K562 (cell line): ENCODE data around the gene CHD6. TPM values are rescaled to one million over a fixed set of nuclear protein-coding genes. Genes with fewer than 3 reads are reported as not detected.
A peak's percentile ranks its signal among the peaks of the same experiment; 100 is the strongest.

Source experiments
- ATAC-seq: fragments of 200-7000 bp; cut with Tn5 transposase; 3 replicates; pipeline ENCODE4 v1.9.1; 2020; ENCODE audit warnings: moderate library complexity
- BruUV-seq: library from RNA; stranded (reverse); fragments of 400-500 nt; replicated peaks from 2 replicates; lab custom pipeline; 2021; lab: Mats Ljungman, UMichigan
- CTCF ChIA-PET: fragments of 300-600 bp; formaldehyde crosslinking; extraction: SDS; loops from one replicate; lab custom pipeline; 2021; ENCODE audit warnings: low intra/inter-chr PET ratio; lab: Yijun Ruan, JAX
- POLR2A ChIA-PET: fragments of 300-600, 350-650 bp; sonication (Branson Sonifier 250); formaldehyde crosslinking; extraction: SDS; loops from one replicate; lab custom pipeline; 2021; ENCODE audit warnings: antibody characterized with exemption, inconsistent platforms; lab: Yijun Ruan, JAX
- DNase-seq, 4 experiments: peaks; one replicate each; pipeline versions ENCODE4 v3.0.0 to v3.0.0-alpha.2; 2011 to 2018; ENCODE audit warnings: low spot score in 3 of 4, mixed read lengths in 3 of 4; ENCODE audit errors: extremely low read depth in 1 of 4
- FAIRE-seq: peaks from 2 replicates; lab custom pipeline; 2011; peaks lifted over from hg19 to GRCh38; lab: Jason Lieb, UNC
- H2AFZ ChIP-seq: 2 replicates; pipeline ENCODE4 v1.6.0; 2011; ENCODE audit warnings: low read depth, low read length, control low read depth, inconsistent platforms
- H3K27ac ChIP-seq: fragments of 200-600 bp; 3 replicates; pipeline ENCODE4 v1.8.0; 2011; ENCODE audit warnings: low read depth, mild to moderate bottlenecking, control low read depth, inconsistent platforms, low read length, moderate library complexity, mixed read lengths; ENCODE audit errors: extremely low read depth
- H3K27me3 ChIP-seq, 2 experiments: fragments of 300-600 bp in 1 of 2; 2 replicates in 1 of 2; 3 replicates in 1 of 2; pipeline versions ENCODE4 v1.6.0 to v1.8.0; 2011; ENCODE audit warnings: inconsistent platforms in 2 of 2, low read length in 2 of 2, mild to moderate bottlenecking in 1 of 2, mixed read lengths in 1 of 2, moderate library complexity in 1 of 2; ENCODE audit not compliant: control insufficient read depth in 2 of 2, insufficient read depth in 2 of 2
- H3K36me3 ChIP-seq: fragments of 300-600 bp; 3 replicates; pipeline ENCODE4 v1.8.0; 2011; ENCODE audit warnings: mild to moderate bottlenecking, low read length, inconsistent platforms; ENCODE audit not compliant: control insufficient read depth, insufficient read depth
- H3K4me1 ChIP-seq, 2 experiments: fragments of 200-600 bp in 1 of 2; replicated peaks in 1 of 2; 2 replicates in 1 of 2; 3 replicates in 1 of 2; pipeline versions ENCODE4 v1.5.1 to v1.8.0; 2011; ENCODE audit warnings: inconsistent platforms in 2 of 2, low read length in 2 of 2, mild to moderate bottlenecking in 1 of 2, mixed read lengths in 1 of 2, moderate library complexity in 1 of 2; ENCODE audit not compliant: control insufficient read depth in 2 of 2, insufficient read depth in 2 of 2
- H3K4me2 ChIP-seq: 2 replicates; pipeline ENCODE4 v1.6.1; 2011; ENCODE audit warnings: low read length, control low read depth, inconsistent platforms, mixed read lengths; ENCODE audit not compliant: insufficient read depth
- H3K4me3 ChIP-seq: fragments of 200-600 bp; sonication (generic), shearing (Covaris generic); 2 replicates; pipeline ENCODE4 v1.5.1; 2016; ENCODE audit warnings: control low read depth, inconsistent platforms
- H3K79me2 ChIP-seq: fragments of 200-600 bp; 3 replicates; pipeline ENCODE4 v1.8.0; 2011; ENCODE audit warnings: low read length, inconsistent platforms; ENCODE audit not compliant: control insufficient read depth, insufficient read depth
- H3K9ac ChIP-seq, 2 experiments: 2 replicates each; pipeline versions ENCODE4 v1.6.0 to v1.6.1; 2011; ENCODE audit warnings: low read depth in 2 of 2, low read length in 2 of 2, control low read depth in 1 of 2, inconsistent platforms in 1 of 2, mild to moderate bottlenecking in 1 of 2, mixed read lengths in 1 of 2; ENCODE audit not compliant: insufficient read depth in 1 of 2
- H3K9me1 ChIP-seq: one replicate; pipeline ENCODE4 v1.6.0; 2011; ENCODE audit warnings: inconsistent platforms, mild to moderate bottlenecking, low read length, moderate library complexity; ENCODE audit not compliant: control insufficient read depth, insufficient read depth
- H3K9me3 ChIP-seq: replicated peaks from 2 replicates; pipeline ENCODE4 v1.5.1; 2011; ENCODE audit warnings: low read depth, low read length, inconsistent platforms; ENCODE audit not compliant: control insufficient read depth, insufficient read depth
- H4K20me1 ChIP-seq: replicated peaks from 2 replicates; pipeline ENCODE4 v1.6.1; 2011; ENCODE audit warnings: low read length, inconsistent platforms, mixed read lengths; ENCODE audit not compliant: control insufficient read depth, insufficient read depth
- BRD9 ChIP-seq: fragments of 450-650 bp; IDR thresholded peaks from 2 replicates; pipeline ENCODE4 v1.6.1; 2018; ENCODE audit warnings: low read depth; ENCODE audit not compliant: partially characterized antibody
- CHCHD3 ChIP-seq: fragments of 250-450 bp; sonication (Bioruptor Pico); IDR thresholded peaks from 2 replicates; pipeline ENCODE4 v2.1.2; 2022; ENCODE audit warnings: mild to moderate bottlenecking
- ID3 ChIP-seq, 2 experiments: fragments of 250-450 bp in 1 of 2; fragments of 450-650 bp in 1 of 2; sonication (Bioruptor Pico) in 1 of 2; IDR thresholded peaks; 2 replicates each; pipeline versions ENCODE4 v1.6.1 to v1.8.0; 2016 to 2021; ENCODE audit warnings: mild to moderate bottlenecking in 2 of 2, moderate library complexity in 2 of 2, missing compliant biosample characterization in 1 of 2, missing genetic modification characterization in 1 of 2
- NR2C1 ChIP-seq, 2 experiments: fragments of 450-650 bp; IDR thresholded peaks; 2 replicates each; pipeline ENCODE4 v1.6.1; 2017; ENCODE audit warnings: mild to moderate bottlenecking in 2 of 2, antibody characterized with exemption in 1 of 2, inconsistent platforms in 1 of 2, missing compliant biosample characterization in 1 of 2, missing genetic modification characterization in 1 of 2
- PHF8 ChIP-seq: fragments of 200-600 bp; sonication (generic); IDR thresholded peaks from 2 replicates; pipeline ENCODE4 v1.6.1; 2012; ENCODE audit warnings: mixed run types, mild to moderate bottlenecking, inconsistent platforms, low read length, moderate library complexity, borderline replicate concordance
- ZNF445 ChIP-seq: fragments of 250-450 bp; sonication (Bioruptor Pico); IDR thresholded peaks from 2 replicates; pipeline ENCODE4 v1.4.0; 2020; ENCODE audit warnings: low read depth, mild to moderate bottlenecking, moderate library complexity
- ZNF609 ChIP-seq: sonication (generic); formaldehyde crosslinking; IDR thresholded peaks from 2 replicates; pipeline ENCODE4 v1.8.1; 2023; ENCODE audit warnings: missing genetic modification reagents, mild to moderate bottlenecking, borderline replicate concordance
- WGBS: fragments of 100-300 bp; shearing (Covaris generic); methylation state at CpG from one replicate; pipeline ENCODE4 v1.1.6; 2016; ENCODE audit warnings: low coverage, mixed read lengths; ENCODE audit not compliant: insufficient coverage; ENCODE audit errors: missing lambda C conversion rate; 5-methylcytosine and 5-hydroxymethylcytosine counted together
- in situ Hi-C: fragments of 300-500 bp; cut with MboI; formaldehyde crosslinking; loops from 4 replicates; pipeline ENCODE4 v1.15.0; 2018; ENCODE audit warnings: inconsistent platforms, mixed read lengths
- intact Hi-C: fragments of 100-400 bp; cut with micrococcal nuclease; formaldehyde crosslinking; loops from 2 replicates; pipeline ENCODE4 v1.14.2; 2022
- polyA plus RNA-seq, 8 experiments: library from polyadenylated mRNA; depleted of rRNA in 4 of 8; stranded (reverse) in 5 of 8; unstranded in 3 of 8; fragments of >200 nt; fragmentation: Nextera tagmentation in 2 of 8; fragmentation: Illumina TruSeq in 1 of 8; extraction: Ambion mirVana in 2 of 8; extraction: Trizol in 1 of 8; gene quantifications; 2 replicates each; pipeline versions ENCODE4 v1.2.1 to v1.2.3, GENCODE V29; 2011 to 2014; ENCODE audit warnings: inconsistent platforms in 1 of 8, missing spikeins in 1 of 8
- total RNA-seq, 7 experiments: library from RNA; depleted of rRNA in 6 of 7; stranded (reverse); fragments of >200 nt in 6 of 7; fragmentation: Illumina TruSeq in 2 of 7; extraction: Trizol in 2 of 7; gene quantifications; 2 replicates each; pipeline versions ENCODE4 v1.2.1 to v1.2.3, GENCODE V29; 2011 to 2021; ENCODE audit warnings: low replicate concordance in 1 of 7

Gene CHD6
- total and polyA plus RNA-seq, 9 of the 15 experiments (the other 6 are each of a cell fraction or from before 2014, with no cell fraction given) = 3.9 to 24.2 (median 12.8) TPM

DNA sequence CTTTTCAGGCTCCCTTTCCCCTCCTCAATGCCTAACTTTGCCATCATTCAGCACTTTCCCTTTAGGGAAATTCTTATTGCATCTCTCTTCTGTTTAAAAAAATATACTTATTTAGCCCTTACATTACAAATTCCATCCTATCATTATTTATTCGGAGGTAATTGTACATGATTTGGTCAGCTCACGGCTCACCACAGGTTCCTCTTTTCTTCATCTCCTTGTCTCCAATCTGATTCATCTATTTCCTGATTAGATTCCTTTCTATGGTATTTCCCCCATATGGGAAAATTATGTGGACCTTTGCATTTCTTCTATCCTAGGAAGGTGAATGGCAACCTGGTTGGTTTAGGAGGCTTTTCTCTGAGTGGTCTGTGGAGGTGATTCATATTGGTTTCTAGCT lies 238.6 kb downstream of the CHD6 start (continued):
- TF ChIP-seq ID3 (CRISPR knock-in tag; IDR thresholded peaks at IDR 0.05) (no peak), ID3 (tag; IDR thresholded peaks at IDR 0.05) (no peak)

- no peaks in the 10 kb centered on the region for H3K9me3 ChIP-seq
- CTCF ChIA-PET = no interaction called here
- TF ChIP-seq ZNF445 (CRISPR knock-in tag) (no peak), CHCHD3 (CRISPR knock-in tag) (no peak), PHF8 (no peak), BRD9 (no peak), NR2C1 (IDR thresholded peaks at IDR 0.05) (no peak), NR2C1 (tag; IDR thresholded peaks at IDR 0.05) (no peak), ZNF609 (CRISPR knock-in tag) (no peak)
Observed at GRCh38 chr20:41377275-41377674, 240.9 kb downstream of the CHD6 start.

More at GRCh38 chr20:41377275-41377674, 240.9 kb downstream of the CHD6 start:
- no peak overlapping the region for H3K4me2 ChIP-seq
- H3K27ac ChIP-seq = no peak overlapping the region
- H3K79me2 ChIP-seq = no peaks in the 10 kb centered on the region
- FAIRE-seq (no peak), ATAC-seq (peak; percentile 28), DNase-seq (no peak)
- H3K9me1 ChIP-seq = no peaks in the 10 kb centered on the region
- no peaks in the 10 kb centered on the region for H3K36me3 ChIP-seq
- H3K4me3 ChIP-seq = no peak overlapping the region
- no peaks in the 10 kb centered on the region; the same call in 1 of the 2 replicates for H4K20me1 ChIP-seq
- H3K9ac ChIP-seq = peak overlapping the region in 1 of 2 experiments; percentile 45; a peak in 1 of 4 replicates
- no peak overlapping the region; the same call in 1 of the 2 replicates for H2AFZ ChIP-seq
- no TSS peak for BruUV-seq
- 3% methylated on average over 6 of the region's 6 CpGs for WGBS
- POLR2A ChIA-PET = interaction anchor here (0.5 to 1.3 kb wide), 2 partner anchors 9 to 32 kb away, joined by 3 read pairs; no protein-coding TSS in a partner anchor
- in situ Hi-C loops (no loop called here), intact Hi-C loops (no loop called here)
- H3K27me3 ChIP-seq = peaks cover 25 to 55% of the 10 kb centered on the region in 2 experiments
- H3K4me1 ChIP-seq = peaks cover 0 to 3% of the 10 kb centered on the region in 2 experiments; a peak in 2 of 5 replicates
